GM18517 (cell line): ENCODE results near the gene RXRA.

Experiments
- ATAC-seq: cut with Tn5 transposase; IDR thresholded peaks from one replicate; pipeline ENCODE4 v1.9.1; 2021; ENCODE audit warnings: mild to moderate bottlenecking, moderate library complexity; ENCODE audit not compliant: unreplicated experiment

RXRA gene

DNA sequence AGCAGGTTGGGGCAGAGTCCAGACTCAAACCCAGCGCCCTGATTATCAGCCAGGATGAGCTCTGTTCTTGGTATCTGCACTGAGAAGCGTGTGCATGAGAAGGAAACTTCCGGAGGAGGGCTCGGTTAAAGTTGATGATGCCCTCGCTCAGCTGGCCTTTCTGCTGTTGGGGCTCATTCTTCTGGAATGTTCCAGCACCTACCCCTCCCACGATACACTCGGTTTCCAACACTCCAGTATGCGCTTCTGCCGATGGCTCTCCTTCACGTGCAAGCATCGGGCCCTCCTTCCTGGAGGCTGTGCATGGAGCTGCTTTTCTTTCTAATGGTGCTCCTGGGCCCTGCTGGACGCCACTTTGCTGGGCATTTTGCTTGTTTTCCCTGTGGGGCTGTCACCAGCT, 134.0 kb downstream of the RXRA start:
- ATAC-seq: no peak

DNA sequence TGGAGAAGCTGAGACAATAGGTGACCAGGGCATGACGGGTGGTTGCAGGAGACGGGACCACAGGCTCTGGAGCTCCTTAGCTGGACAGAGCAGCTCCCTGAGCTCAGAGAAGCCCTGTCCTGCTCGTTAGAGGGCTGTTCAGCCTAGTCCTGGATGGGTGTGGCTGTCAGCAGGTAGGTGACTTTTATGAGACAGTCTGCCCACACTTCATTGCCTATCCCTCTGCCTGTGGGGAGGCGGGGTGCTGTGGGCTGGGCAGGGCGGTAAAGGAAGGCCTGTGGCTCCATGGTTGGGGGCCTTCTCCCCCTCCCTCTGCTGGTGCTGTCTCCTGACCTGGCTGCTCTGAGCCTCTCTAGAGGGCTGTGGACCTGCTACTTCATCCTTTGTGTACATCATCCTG, 134.6 kb downstream of the RXRA start:
- ATAC-seq: no peak

DNA sequence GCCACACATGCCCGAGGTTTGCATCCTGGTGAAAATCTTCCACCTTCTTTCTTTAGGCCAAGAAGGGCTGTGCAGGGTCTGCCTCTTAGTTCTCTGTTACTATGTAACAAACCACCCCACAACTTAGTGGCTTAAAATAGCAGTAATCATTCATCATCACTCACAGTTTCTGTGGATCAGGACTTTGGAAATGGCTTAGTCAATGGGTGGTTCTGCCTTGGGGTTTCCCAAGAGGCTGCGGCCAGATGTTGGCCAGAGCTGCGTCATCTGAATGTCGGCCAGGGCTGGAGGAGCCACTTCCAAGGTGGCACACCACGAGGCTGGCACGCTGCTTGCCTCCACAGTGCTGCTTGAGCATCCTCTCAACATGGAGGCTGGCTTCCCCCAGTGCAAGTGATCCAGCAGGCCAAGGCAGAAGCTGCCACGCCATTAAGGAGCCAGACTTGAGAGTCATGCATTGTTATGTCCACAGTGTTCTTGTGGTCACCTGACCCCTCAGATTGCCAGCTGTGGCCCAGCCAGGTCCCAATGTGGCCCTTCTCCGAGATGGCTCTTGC, 135.2 kb downstream of the RXRA start:
- ATAC-seq: no peak

DNA sequence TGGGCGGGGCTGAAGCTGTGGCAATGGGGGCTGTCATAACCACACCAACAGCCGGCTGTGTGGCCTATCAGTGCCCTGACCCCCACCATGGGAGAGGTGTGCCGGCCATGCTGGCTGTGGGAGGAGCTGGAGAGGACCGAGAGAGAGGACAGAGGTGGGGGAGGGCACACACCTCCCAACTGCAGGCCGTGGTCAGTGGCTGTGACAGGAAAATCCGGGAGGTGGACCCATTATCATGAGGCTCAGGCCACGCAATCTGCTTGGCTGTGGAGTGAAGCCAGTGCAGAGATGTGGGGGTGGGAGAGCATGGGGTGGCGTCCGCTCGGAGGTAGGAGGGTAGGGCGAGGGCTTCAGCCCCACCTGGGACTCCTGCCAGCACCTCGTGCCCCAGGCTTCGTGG, 136.1 kb downstream of the RXRA start:
- ATAC-seq: no peak

DNA sequence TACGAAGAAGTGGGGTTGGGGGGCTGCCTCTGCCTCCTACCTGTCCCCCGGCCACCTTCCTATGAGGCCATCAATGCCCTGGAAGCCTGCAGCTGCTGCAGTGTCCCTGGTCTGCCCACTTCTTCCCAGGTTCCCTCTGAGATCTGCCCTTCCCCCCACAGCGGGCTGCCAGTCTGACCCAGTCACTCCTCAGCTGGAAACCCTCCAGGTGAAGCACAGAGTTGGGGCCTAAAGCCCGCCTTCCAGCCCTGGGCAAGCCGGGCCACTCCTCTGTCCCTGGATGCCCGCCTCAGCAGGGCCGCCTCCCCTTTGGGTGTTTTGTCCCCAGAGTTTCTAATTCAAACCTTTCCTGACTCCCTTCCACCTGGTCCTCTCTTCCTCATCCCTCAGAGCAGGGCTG, 137.0 kb downstream of the RXRA start:
- no peak for ATAC-seq

DNA sequence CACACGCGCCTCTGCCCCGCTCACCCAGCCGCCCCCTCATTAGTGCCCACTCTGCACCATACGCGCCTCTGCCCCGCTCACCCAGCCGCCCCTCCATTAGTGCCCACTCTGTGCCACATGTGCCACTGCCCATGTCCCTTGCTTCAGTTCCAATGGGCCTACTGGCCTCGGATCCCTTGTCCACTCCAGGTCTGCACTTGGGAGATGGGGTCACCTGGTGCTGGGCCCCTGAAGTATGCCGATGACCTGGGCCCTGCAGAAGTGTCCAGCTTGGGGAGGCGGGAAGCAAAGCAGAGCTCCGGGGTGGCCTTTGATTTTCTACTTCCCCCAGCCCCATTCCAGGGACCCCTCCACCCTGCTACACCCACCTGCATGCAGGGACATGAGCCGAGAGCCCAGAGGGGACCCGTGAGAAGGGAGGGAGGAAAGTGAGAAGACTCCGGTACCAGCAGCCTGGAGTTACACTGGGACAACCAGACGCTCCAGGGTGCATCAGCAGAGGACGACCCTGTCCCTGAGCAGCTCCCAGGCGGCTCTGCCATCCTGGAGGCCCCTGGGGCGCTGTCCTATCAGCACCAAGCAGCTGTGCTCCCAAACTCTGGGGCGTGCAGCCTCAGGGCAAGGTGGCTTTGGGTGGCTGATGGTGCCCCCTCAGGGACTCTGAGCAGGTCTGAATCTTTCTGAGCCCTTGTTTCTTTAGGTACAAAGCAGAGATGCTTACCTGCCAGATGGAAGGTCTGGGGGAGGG, 140.8 kb downstream of the RXRA start:
- no peak for ATAC-seq

DNA sequence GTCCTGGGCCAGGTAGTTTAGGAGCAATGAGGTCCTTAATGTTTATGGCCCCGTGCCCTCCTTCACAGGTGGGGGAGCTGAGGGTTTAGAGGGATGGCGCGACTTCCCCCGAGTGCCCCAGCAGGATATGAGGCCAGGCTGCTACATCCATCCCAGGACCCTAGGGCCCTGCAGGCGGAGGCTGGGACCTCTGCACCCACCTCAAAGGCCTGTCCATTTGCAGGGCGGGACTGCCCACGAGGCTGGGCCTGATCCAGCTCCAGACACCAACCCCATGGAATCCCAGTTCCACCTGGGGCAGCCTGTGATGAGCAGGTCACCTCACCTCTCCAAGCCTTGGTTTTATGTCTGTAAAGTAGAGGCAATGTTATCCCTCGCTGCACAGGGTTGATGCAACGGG, 142.1 kb downstream of the RXRA start:
- ATAC-seq: no peak

DNA sequence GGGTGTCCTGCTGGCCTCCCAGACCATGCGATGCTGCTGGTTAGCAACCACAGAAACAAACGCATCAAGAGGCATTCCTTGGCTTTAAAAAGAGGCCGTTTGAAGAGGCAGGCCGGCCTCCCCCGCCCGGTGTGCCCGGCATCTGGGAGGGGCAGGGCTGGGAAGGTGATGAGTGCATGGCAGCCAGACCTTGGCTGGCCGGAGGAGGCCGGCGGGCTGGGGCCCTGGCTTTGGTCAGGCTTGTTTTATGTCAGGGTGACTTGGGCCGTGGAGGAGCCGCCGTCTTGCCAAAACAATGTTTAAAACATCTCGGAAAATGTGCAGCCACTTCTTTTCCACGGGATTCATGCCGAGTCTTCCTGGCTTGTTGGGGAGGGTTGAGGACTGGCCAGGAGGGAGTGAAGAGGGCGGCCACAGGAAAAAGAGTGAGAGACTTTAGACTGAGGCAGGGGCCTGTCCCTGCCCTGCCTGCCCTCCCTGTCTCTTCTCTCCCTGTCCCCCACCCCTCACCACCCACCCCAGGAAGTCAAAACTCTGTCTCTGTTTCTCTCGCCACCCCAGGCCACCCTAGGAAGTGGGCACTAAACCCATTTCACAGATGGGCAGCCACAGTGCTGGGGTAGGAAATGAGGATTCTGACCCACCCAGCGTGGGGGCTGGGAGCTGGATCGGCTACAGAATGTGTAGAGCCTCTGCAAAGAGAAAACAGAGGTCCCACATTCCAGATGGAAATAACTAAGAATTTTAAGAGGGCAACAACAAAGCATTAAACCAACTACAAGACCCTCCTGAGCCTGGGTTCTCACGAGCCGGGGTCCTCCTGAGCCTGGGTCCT, 143.0 kb downstream of the RXRA start:
- ATAC-seq: no peak

DNA sequence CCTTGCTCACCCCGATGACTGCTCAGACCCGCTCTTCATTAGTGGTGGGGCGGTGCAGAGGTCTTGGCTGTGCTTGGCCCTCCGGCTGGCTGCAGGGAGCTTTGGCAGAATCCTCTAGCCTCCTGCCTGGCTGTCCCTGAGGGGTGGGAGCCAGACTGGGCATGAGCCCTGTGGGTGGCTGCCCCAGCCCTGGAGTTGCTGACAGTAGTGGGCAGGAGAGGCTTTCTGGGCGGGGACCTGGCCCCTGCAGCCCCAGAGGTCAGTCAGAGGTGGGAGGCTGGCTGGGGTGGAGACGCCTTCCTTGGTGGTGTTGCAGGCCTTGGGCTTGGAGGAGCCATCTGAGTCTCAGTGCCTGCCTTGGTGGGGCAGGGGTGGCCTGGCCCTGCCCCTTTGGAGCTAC, 146.0 kb downstream of the RXRA start:
- no peak for ATAC-seq

DNA sequence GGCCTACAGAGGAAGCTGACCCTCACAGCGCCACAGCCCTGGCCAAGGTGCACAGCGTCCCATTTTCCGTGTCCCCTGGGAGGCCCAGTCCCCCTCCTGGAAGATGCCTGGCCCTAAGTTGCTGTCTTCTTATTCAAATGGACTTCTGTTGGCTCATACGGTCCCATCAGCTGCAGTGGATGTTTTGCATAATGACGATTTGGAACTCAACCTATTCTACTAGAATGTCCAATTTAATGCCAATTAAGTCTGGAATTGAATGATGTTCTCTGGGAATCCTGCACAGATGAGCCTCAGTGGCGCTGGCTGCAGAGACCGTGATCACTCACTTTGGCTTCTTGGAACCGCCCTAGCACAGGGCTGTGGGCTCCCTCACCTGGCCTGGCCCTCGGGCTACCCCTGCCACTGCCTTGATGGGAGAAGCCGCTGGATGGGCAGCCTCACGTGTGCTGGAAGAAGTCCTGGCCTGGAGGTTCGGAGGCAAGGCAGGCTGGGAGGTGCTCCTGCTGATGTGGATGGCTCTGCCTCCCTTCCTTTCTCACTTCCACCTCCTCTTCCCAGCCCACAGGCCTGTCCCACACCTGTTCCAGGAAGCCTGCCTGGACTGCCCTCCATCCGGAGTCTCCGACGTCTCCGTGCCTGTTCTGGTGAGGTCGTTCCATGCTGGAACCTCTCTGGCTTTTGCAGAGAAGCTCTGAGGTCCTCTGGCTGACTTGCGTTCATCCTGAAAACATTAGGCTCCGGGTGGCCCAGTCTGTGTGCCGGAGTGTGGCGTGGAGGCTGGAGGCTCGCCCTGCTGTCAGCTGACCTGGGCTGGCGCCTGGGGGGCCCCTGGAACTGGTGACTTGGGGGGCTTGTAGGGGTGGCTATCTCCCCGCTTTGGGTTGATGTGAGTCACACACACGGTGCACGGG, 147.1 kb downstream of the RXRA start:
- no peak for ATAC-seq

DNA sequence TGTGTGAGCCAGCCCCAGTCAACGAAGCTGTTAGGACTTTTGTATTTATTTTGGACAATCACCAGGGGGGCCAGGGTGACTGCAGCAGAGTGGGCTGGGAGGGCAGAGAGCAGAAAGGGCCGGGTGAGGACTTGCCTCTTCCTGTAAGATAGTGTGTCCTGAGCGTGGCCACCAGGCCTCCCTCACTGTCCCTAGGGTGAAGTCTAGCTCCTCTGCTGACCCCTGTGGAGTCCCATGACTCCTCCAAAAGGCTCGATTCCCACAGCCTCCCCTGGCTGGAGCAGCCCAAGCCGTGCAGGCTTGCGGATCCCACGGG, 147.8 kb downstream of the RXRA start:
- no peak for ATAC-seq

DNA sequence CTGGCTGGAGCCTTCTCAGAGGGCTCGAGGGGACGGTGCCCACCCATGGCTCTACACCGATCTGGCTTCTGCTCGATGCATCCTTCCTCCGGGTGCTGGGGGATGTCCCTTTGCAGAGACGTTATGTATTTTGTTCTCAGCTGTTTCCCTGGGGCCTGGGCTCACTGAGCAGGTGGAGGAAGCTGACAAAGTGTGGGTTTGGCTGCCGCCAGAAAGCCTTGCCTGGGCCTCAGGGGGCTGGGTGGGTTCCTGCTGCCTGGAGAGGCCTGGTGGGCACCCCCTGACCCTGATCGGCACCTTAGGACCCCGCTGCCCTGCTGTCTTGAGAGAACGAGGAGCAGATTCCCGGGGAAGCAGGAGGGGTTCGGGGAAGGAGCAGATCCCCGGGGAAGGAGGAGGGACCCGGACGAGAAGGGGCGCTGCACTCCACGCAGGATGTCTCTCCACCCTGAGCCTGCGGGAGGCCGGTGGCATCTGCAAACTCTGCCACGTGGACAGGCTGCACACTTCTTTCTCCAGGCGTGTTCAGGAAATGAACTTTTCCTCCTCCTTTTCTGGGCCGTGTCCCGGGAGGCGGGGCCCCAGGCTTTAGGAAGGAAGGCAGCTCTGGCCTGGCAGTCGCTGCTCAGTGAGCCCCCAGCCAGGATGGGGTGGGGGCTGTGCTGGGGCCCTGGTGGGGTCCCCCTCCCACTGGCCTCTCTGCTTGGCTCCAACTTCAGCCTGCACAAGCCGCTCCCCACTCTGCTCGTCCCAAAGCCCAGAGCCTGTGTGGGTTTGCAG, 148.9 kb downstream of the RXRA start:
- no peak for ATAC-seq

DNA sequence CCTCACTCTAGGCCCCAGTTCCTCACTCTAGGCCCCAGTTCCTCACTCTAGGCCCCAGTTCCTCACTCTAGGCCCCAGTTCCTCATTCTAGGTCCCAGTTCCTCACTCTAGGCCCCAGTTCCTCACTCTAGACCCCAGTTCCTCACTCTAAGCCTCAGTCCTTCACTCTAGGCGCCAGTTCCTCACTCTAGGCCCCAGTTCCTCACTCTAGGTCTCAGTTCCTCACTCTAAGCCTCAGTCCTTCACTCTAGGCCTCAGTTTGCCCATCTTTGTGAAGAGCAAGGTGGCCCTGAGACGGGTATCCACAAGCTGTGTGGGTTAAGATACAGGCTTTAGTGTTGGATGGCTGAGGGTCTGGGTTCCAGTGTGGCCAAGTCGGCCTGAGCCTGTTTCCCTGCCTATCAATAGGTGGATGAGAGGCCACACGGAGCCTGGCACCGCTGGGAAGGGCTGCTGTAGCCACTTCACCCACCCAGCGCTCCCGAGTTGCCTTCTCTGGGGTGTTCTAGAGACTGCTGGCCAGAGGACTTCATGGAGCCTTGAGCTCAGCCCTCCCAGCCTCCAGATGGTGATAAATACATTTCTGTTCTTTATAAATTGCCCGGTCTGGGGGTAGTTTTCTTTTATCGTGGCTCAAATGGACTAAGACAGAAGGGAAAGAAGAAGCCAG, 150.2 kb downstream of the RXRA start:
- ATAC-seq: no peak

DNA sequence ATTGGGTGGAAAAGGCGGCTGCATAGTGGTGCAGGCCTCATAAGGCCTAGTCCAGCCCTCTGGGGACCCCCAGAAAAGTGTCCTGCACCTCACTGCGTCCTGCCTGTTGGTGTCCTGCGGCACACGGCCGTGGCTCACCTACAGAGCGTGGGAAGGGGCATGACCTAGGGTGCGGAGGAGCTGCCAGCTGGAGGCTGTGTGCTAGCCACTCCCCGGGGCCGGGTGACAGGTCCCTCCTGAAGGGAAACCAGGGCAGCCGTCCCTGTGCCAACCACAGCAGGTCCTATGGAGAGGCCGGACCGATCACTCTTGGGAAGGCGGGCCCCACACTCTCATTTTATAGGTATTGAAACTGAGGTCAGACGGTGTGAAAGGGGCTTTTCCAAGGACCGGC, 150.7 kb downstream of the RXRA start:
- no peak for ATAC-seq

DNA sequence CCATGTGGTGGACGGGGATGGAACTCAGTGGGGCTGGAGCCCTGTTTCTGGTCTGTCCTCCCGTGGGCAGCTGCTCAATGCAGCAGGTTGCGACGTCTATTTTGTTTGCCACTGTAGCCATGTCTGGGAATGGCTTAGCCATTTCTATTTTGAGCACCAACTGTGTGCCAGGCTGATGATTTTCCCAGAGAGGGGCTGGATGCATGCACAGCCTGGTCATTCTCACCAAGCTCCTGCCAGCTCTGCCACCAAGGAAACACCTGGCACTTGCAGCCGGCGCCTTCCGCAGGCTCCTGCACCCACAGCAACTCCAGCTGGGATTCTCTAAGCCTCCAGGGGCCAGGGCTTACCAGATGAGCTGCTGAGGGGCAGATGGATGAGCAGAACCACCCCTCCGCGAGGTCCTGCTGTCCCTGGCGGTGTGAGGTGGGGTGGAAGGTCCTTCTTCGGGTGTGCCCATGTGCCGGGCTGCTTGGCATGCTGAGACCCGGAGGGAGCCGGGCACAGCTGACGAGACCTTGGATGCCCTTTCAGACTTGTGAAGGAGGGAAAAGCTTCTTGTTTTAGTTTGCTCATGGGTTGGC, 151.2 kb downstream of the RXRA start:
- ATAC-seq: no peak

DNA sequence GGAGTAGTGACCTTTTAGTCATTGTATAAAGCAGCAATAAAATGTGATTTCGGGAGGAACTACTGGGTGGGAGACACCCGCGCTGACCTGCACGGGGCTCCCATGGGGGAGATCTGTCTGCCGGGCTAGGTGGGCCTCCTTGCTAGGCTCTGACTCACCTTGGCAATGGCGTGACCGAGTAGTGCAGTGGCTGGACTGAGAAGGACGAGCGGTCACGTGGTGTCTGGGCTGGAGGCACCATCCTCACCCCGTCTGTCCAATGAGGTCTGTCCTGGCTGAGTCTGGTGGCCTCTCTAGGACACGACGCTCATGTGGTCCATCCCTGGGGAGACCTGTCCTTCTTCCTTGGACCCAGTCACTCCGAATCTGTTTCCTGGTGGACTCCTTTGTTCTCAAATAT, 151.7 kb downstream of the RXRA start:
- ATAC-seq: no peak

DNA sequence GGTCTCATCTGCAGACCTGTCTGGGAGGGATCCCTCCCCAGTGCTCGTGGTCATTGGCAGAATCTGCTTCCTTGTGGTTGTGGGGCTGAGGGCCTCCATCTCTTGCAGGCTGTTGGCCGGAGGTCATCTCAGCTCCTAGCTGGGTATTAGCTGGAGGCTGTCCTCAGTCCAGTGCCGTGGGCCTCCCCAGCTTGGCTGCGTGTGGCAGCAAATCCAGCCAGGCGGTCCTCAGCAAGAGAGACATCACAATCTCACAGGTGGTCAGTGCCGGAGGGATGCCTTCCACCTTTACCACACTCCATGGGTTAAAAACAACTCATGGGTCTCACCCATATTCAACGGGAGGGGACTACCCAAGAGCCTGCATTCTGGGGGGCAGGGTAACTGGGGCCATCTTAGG, 155.5 kb downstream of the RXRA start:
- no peak for ATAC-seq

DNA sequence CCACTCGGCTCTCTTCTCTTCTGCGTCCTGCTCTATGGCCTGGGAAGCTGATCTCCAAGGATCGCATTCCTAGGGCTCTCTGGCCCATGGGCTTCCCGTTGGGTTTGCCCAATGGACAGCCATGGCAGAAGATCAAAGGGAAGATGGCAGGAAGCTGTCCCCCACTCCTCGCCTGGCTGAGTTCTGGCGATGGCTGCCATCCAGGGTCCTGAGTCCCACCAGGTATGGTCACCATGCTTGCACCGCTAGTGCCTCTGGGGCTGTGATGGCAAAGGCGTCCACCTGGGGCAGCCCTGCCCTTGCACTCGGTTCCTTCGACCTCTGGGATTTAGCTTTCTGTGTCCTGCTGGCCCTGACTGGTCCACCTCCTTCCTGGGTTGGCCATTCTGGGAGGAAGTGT, 156.0 kb downstream of the RXRA start:
- ATAC-seq: no peak

DNA sequence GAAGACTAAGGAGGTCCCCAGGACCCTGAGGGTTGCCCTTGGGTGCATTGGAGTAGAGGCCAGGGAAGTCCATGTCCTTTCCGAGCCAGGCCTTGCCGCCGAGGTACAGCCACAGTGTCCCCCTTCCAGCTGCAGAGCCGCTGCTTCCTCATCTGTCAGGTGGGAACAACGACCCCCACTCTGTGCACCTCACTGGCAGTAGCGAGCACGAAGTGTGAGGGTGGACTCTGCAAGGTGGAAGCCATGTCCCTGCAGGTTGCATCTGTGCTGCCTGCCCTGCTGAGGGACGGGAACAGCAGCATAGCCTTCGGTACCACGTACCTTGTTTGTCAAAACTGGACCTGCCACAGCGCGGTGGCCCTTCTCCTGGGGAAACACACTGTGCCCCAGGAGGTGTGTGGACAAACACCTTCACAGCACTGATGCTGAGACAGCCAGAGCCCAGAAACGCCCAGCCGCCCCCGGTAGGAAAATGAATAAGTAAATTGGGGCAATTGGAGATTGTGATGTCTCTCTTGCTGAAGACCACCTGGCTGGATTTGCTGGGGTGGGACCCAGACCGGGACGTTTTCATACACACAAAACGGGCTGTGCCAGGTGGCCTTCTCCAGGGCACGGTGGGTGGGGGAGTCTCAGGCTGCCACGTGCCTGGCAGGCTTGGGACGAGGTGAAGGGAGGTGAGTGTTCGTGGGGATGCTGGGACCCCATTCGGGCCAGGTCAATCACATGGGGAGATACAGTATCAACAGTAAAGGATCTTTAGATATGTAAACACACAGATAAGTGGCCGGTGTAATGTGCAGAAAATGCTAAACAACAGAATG, 157.3 kb downstream of the RXRA start:
- no peak for ATAC-seq
